ENCODE measurements around the gene RAD51B. TPM values are rescaled to one million over a fixed set of nuclear protein-coding genes. Genes with fewer than 3 reads are reported as not detected.

The RAD51B gene
- total RNA-seq, 1 experiment from 2014 or later = 8.5 TPM

DNA sequence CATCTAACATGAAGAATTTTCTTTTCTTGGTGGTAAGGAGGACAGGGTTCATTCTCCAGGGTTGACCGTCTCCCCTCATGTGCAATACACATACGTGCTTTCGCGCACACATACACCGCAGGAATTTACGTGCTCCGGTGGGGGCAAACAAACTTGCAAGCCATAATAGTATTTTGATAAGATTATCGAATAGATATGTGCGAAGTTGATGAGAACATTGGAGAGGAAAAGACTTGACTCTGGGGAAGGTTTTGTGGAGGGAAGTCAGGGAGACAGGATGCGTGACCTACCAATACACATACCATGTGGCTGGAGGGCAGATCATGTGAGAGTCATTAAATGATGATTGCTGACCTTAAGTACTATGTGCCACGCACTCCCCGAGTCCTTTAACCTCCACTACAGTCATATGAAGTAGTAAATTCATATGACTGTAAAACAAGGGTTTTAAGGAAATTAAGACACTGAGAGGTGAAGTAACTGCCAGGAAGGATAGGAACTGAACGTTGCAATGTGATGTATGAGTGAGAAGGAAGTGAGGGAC is 921 bp downstream of the RAD51B start:
- Histone ChIP-seq H3K4me1 (ENCODE audit: control insufficient read depth, insufficient read depth, low read length) (peaks cover under 1% of the 10 kb centered on the region; the same call in 1 of the 2 replicates), H3K4me3 (ENCODE audit: low read depth in 2 of 2, low read length in 2 of 2) (peak overlapping the region; percentile 91 to 94), H3K27ac (ENCODE audit: low read length) (peak overlapping the region; percentile 85), H3K27me3 (ENCODE audit: control insufficient read depth, insufficient read depth, low read length) (no peaks in the 10 kb centered on the region), H3K9me3 (ENCODE audit: control insufficient read depth, insufficient read depth, low read depth, low read length) (no peaks in the 10 kb centered on the region), H3K36me3 (ENCODE audit: control insufficient read depth, insufficient read depth, low read length) (peaks cover 4% of the 10 kb centered on the region; the same call in 1 of the 2 replicates)
- no TSS peak for BruUV-seq (replicated peaks)
- DNase-seq (ENCODE audit: low read depth, low spot score) (peak; percentile 39), ATAC-seq (no peak)
- TF ChIP-seq, protein P1, sequence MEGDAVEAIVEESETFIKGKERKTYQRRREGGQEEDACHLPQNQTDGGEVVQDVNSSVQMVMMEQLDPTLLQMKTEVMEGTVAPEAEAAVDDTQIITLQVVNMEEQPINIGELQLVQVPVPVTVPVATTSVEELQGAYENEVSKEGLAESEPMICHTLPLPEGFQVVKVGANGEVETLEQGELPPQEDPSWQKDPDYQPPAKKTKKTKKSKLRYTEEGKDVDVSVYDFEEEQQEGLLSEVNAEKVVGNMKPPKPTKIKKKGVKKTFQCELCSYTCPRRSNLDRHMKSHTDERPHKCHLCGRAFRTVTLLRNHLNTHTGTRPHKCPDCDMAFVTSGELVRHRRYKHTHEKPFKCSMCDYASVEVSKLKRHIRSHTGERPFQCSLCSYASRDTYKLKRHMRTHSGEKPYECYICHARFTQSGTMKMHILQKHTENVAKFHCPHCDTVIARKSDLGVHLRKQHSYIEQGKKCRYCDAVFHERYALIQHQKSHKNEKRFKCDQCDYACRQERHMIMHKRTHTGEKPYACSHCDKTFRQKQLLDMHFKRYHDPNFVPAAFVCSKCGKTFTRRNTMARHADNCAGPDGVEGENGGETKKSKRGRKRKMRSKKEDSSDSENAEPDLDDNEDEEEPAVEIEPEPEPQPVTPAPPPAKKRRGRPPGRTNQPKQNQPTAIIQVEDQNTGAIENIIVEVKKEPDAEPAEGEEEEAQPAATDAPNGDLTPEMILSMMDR (IDR thresholded peaks at IDR 0.05) = no peak
- TF ChIP-seq POLR2AphosphoS5 (IDR thresholded peaks at IDR 0.05; ENCODE audit: low read depth, low read length) (no peak), SIN3A (IDR thresholded peaks at IDR 0.05; ENCODE audit: borderline replicate concordance, insufficient read depth, low read depth, low read length) (no peak)
- TF ChIP-seq, protein P2, sequence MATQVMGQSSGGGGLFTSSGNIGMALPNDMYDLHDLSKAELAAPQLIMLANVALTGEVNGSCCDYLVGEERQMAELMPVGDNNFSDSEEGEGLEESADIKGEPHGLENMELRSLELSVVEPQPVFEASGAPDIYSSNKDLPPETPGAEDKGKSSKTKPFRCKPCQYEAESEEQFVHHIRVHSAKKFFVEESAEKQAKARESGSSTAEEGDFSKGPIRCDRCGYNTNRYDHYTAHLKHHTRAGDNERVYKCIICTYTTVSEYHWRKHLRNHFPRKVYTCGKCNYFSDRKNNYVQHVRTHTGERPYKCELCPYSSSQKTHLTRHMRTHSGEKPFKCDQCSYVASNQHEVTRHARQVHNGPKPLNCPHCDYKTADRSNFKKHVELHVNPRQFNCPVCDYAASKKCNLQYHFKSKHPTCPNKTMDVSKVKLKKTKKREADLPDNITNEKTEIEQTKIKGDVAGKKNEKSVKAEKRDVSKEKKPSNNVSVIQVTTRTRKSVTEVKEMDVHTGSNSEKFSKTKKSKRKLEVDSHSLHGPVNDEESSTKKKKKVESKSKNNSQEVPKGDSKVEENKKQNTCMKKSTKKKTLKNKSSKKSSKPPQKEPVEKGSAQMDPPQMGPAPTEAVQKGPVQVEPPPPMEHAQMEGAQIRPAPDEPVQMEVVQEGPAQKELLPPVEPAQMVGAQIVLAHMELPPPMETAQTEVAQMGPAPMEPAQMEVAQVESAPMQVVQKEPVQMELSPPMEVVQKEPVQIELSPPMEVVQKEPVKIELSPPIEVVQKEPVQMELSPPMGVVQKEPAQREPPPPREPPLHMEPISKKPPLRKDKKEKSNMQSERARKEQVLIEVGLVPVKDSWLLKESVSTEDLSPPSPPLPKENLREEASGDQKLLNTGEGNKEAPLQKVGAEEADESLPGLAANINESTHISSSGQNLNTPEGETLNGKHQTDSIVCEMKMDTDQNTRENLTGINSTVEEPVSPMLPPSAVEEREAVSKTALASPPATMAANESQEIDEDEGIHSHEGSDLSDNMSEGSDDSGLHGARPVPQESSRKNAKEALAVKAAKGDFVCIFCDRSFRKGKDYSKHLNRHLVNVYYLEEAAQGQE (IDR thresholded peaks at IDR 0.05; ENCODE audit: insufficient read depth in 1 of 2, low read depth in 2 of 2, low read length in 1 of 2) = no peak
- in situ Hi-C loops (cut with HindIII; ENCODE audit: low pct_unique_long_range_greater_than_20kb, low sequenced_read_pairs) = no loop called here
- intact Hi-C loops (cut with micrococcal nuclease; ENCODE audit: unreplicated experiment) = no loop called here
- POLR2A ChIA-PET = no interaction called here
- CTCF ChIA-PET = no interaction called here

DNA sequence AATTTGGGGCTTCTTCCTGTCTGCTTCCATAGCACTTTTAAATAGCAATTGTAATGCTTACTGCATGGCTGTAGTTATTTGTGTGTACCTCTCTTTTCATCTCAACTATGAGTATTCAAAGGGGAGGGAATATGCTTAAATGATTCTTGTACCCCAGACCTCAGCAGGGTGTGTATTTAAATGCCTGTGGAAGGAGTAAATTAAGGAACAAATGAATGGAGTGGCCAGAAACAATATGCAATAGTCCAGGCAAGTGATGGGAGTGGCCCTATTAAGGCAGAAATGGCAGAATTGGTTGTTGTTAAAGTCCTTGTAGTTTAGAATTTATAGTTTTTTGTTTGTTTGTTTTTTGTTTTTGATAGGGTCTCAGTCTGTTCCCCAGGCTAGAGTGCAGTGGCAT is 1.5 kb downstream of the RAD51B start:
- ChIA-PET CTCF (no interaction called here), POLR2A (no interaction called here)
- in situ Hi-C loops (cut with HindIII; ENCODE audit: low pct_unique_long_range_greater_than_20kb, low sequenced_read_pairs) = no loop called here
- Histone ChIP-seq H3K36me3 (ENCODE audit: control insufficient read depth, insufficient read depth, low read length) (peaks cover 2% of the 10 kb centered on the region; the same call in 1 of the 2 replicates), H3K9me3 (ENCODE audit: control insufficient read depth, insufficient read depth, low read depth, low read length) (no peaks in the 10 kb centered on the region), H3K4me1 (ENCODE audit: control insufficient read depth, insufficient read depth, low read length) (no peaks in the 10 kb centered on the region), H3K27ac (ENCODE audit: low read length) (no peak overlapping the region), H3K27me3 (ENCODE audit: control insufficient read depth, insufficient read depth, low read length) (no peaks in the 10 kb centered on the region), H3K4me3 (ENCODE audit: low read depth in 2 of 2, low read length in 2 of 2) (no peak overlapping the region)
- DNase-seq (ENCODE audit: low read depth, low spot score) (no peak), ATAC-seq (no peak)
- BruUV-seq (replicated peaks) = no TSS peak
- intact Hi-C loops (cut with micrococcal nuclease; ENCODE audit: unreplicated experiment) = no loop called here
- TF ChIP-seq TCF7L2 (IDR thresholded peaks at IDR 0.05; ENCODE audit: low read depth, low read length) = no peak
- TF ChIP-seq, protein P2 (IDR thresholded peaks at IDR 0.05; ENCODE audit: insufficient read depth in 1 of 2, low read depth in 2 of 2, low read length in 1 of 2) = no peak
